HUES6 (cell line): ENCODE measurements around the gene H2BK1.

Experiments
- H3K27ac ChIP-seq: 2 replicates; pipeline ENCODE4 v1.7.0; 2013; ENCODE audit warnings: low read depth, mild to moderate bottlenecking, low read length, inconsistent platforms
- H3K27me3 ChIP-seq: 2 replicates; pipeline ENCODE4 v1.6.1; 2013; ENCODE audit warnings: low read length; ENCODE audit not compliant: control insufficient read depth, insufficient read depth
- H3K36me3 ChIP-seq: 2 replicates; pipeline ENCODE4 v1.6.1; 2013; ENCODE audit warnings: low read length; ENCODE audit not compliant: control insufficient read depth, insufficient read depth
- H3K4me1 ChIP-seq: 2 replicates; pipeline ENCODE4 v1.6.1; 2013; ENCODE audit warnings: low read length; ENCODE audit not compliant: control insufficient read depth, insufficient read depth
- H3K4me3 ChIP-seq: 2 replicates; pipeline ENCODE4 v1.5.1; 2013; ENCODE audit warnings: low read depth, low read length
- H3K9ac ChIP-seq: one replicate; pipeline ENCODE4 v1.6.1; 2013; ENCODE audit warnings: mild to moderate bottlenecking, low read length
- H3K9me3 ChIP-seq: 2 replicates; pipeline ENCODE4 v1.6.1; 2013; ENCODE audit warnings: low read depth, low read length; ENCODE audit not compliant: control insufficient read depth, insufficient read depth

The H2BK1 gene

GRCh38 chr7:151238190-151238810 lies 28.0 kb upstream of the H2BK1 start:
- Histone ChIP-seq H3K9ac (no peak overlapping the region), H3K27ac (no peak overlapping the region), H3K36me3 (peaks cover 53% of the 10 kb centered on the region), H3K27me3 (no peaks in the 10 kb centered on the region), H3K9me3 (no peaks in the 10 kb centered on the region), H3K4me1 (peaks cover 10% of the 10 kb centered on the region), H3K4me3 (no peak overlapping the region)

GRCh38 chr7:151237244-151238189 lies 27.2 kb upstream of the H2BK1 start:
- Histone ChIP-seq H3K36me3 (peaks cover 53% of the 10 kb centered on the region), H3K27me3 (no peaks in the 10 kb centered on the region), H3K9ac (no peak overlapping the region), H3K27ac (no peak overlapping the region), H3K9me3 (no peaks in the 10 kb centered on the region), H3K4me1 (peaks cover 8% of the 10 kb centered on the region), H3K4me3 (no peak overlapping the region)

GRCh38 chr7:151236406-151236805 lies 26.1 kb upstream of the H2BK1 start:
- Histone ChIP-seq H3K4me3 (no peak overlapping the region), H3K27ac (no peak overlapping the region), H3K36me3 (peaks cover 50% of the 10 kb centered on the region), H3K9ac (no peak overlapping the region), H3K4me1 (peaks cover 13% of the 10 kb centered on the region), H3K27me3 (no peaks in the 10 kb centered on the region), H3K9me3 (no peaks in the 10 kb centered on the region)

GRCh38 chr7:151235091-151235787 lies 25.0 kb upstream of the H2BK1 start:
- no peak overlapping the region for H3K4me3 ChIP-seq
- H3K9ac ChIP-seq: no peak overlapping the region
- H3K27me3 ChIP-seq: no peaks in the 10 kb centered on the region
- H3K9me3 ChIP-seq: no peaks in the 10 kb centered on the region
- peaks cover 50% of the 10 kb centered on the region for H3K36me3 ChIP-seq
- peaks cover 13% of the 10 kb centered on the region for H3K4me1 ChIP-seq
- no peak overlapping the region for H3K27ac ChIP-seq

- no peaks in the 10 kb centered on the region for H3K27me3 ChIP-seq
- no peak overlapping the region for H3K27ac ChIP-seq
- no peaks in the 10 kb centered on the region for H3K9me3 ChIP-seq
- peaks cover 13% of the 10 kb centered on the region for H3K4me1 ChIP-seq
- peak overlapping the region; percentile 81 for H3K4me3 ChIP-seq
- H3K9ac ChIP-seq: peak overlapping the region; percentile 93
- H3K36me3 ChIP-seq: peaks cover 40% of the 10 kb centered on the region
Observed at GRCh38 chr7:151233804-151234203, 23.5 kb upstream of the H2BK1 start.

- Histone ChIP-seq H3K4me1 (peaks cover 15% of the 10 kb centered on the region), H3K4me3 (peak overlapping the region; percentile 81), H3K27ac (peak overlapping the region; percentile 79; the same call in 1 of the 2 replicates), H3K9ac (peak overlapping the region; percentile 93), H3K9me3 (no peaks in the 10 kb centered on the region), H3K27me3 (no peaks in the 10 kb centered on the region), H3K36me3 (peaks cover 40% of the 10 kb centered on the region)
Observed at GRCh38 chr7:151232917-151233701, 22.8 kb upstream of the H2BK1 start.

- Histone ChIP-seq H3K4me1 (peaks cover 20% of the 10 kb centered on the region), H3K4me3 (peak within 1 kb of the TSS; percentile 81), H3K9ac (peak within 1 kb of the TSS; percentile 93), H3K36me3 (peaks cover 32% of the 10 kb centered on the region), H3K27ac (peak within 1 kb of the TSS; percentile 79; the same call in 1 of the 2 replicates), H3K9me3 (no peaks in the 10 kb centered on the region), H3K27me3 (no peaks in the 10 kb centered on the region)
Observed at GRCh38 chr7:151232091-151232916, 22.0 kb upstream of the H2BK1 start, which contains the start of gene CHPF2. Gene CHPF2, plus strand, starts transcription at chr7:151232483. Its CDS starts 1,529 bp downstream, at chr7:151234012.

- peaks cover 20% of the 10 kb centered on the region for H3K36me3 ChIP-seq
- no peaks in the 10 kb centered on the region for H3K9me3 ChIP-seq
- H3K4me3 ChIP-seq: no peak overlapping the region
- H3K27me3 ChIP-seq: no peaks in the 10 kb centered on the region
- no peak overlapping the region for H3K9ac ChIP-seq
- H3K4me1 ChIP-seq: peaks cover 22% of the 10 kb centered on the region
- no peak overlapping the region for H3K27ac ChIP-seq
Observed at GRCh38 chr7:151231080-151231479, 20.8 kb upstream of the H2BK1 start.

- H3K9me3 ChIP-seq: no peaks in the 10 kb centered on the region
- H3K27me3 ChIP-seq: no peaks in the 10 kb centered on the region
- no peak overlapping the region for H3K27ac ChIP-seq
- peaks cover 26% of the 10 kb centered on the region for H3K4me1 ChIP-seq
- H3K9ac ChIP-seq: no peak overlapping the region
- H3K4me3 ChIP-seq: no peak overlapping the region
- H3K36me3 ChIP-seq: peaks cover 12% of the 10 kb centered on the region
Observed at GRCh38 chr7:151229249-151229648, 19.0 kb upstream of the H2BK1 start.
